Bronchial epithelial cell (primary cell): ENCODE data around the gene RNF14. TPM values are rescaled to one million over a fixed set of nuclear protein-coding genes. Genes with fewer than 3 reads are reported as not detected.

Source experiments
- DNase-seq: peaks from one replicate; pipeline ENCODE4 v3.0.0-alpha.2; 2010; ENCODE audit warnings: low read depth
- FAIRE-seq: peaks from 2 replicates; lab custom pipeline; 2011; peaks lifted over from hg19 to GRCh38; lab: Jason Lieb, UNC
- H3K27me3 ChIP-seq: 2 replicates; pipeline ENCODE4 v1.5.1; 2011; ENCODE audit warnings: low read length; ENCODE audit not compliant: control insufficient read depth, insufficient read depth
- H3K36me3 ChIP-seq: 2 replicates; pipeline ENCODE4 v1.5.1; 2011; ENCODE audit warnings: low read length; ENCODE audit not compliant: control insufficient read depth, insufficient read depth
- H3K4me3 ChIP-seq: 2 replicates; pipeline ENCODE4 v1.5.1; 2011; ENCODE audit warnings: mild to moderate bottlenecking, low read depth, low read length, control low read depth
- CTCF ChIP-seq: IDR thresholded peaks from 2 replicates; pipeline ENCODE4 v1.5.1; 2011; ENCODE audit warnings: mild to moderate bottlenecking, moderate library complexity, low read length, control low read depth, inconsistent platforms; ENCODE audit not compliant: insufficient read depth, severe bottlenecking
- total RNA-seq: library from RNA; depleted of rRNA; stranded (reverse); fragments of >200 nt; gene quantifications from 2 replicates; pipeline ENCODE4 v1.2.1, GENCODE V29; 2014

RNF14 gene
- total RNA-seq, 1 donor from 2014 or later = 49.8 TPM

GRCh38 chr5:141926434-141926833, 42.5 kb upstream of the RNF14 start:
- Histone ChIP-seq H3K27me3 (no peaks in the 10 kb centered on the region), H3K4me3 (no peak overlapping the region), H3K36me3 (peaks cover 34% of the 10 kb centered on the region)
- no peak for FAIRE-seq
- no peak for DNase-seq
- TF ChIP-seq CTCF = no peak

- FAIRE-seq = no peak
- no peak for DNase-seq
- Histone ChIP-seq H3K4me3 (no peak overlapping the region), H3K36me3 (peaks cover 38% of the 10 kb centered on the region), H3K27me3 (no peaks in the 10 kb centered on the region)
- TF ChIP-seq CTCF = no peak
These were observed 40.9 kb upstream of the RNF14 start for GRCh38 chr5:141928051-141928450.

DNA sequence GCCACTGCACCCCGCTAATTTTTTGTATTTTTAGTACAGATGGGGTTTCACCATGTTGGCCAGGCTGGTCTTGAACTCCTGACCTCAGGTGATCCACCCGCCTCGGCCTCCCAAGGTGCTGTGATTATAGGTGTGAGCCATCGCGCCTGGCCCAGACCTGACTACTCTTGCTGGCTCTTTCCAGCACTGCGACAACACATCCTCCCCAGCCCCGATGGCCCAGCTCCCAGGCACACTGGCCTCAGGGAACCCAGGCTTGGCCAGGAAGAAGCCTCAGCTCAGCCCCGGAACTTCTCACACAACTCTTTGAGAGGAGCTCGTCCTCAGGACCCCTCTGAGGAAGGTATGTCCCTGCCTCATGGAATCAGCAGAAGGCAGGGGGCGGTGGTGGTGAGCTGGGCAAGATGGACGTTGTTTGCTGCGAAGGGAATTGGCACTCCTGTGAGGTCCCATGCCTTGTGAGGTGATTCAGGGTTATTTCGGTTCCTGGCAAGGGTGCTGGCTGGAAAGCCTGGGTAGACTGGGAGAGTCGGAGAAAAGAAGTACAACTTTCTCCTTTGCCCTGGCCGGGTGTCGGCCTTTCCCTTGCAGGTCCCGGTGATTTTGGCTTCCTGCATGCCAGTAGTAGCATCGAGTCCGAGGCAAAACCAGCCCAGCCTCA, 39.4 kb upstream of the RNF14 start:
- TF ChIP-seq CTCF = no peak
- Histone ChIP-seq H3K27me3 (no peaks in the 10 kb centered on the region), H3K4me3 (no peak overlapping the region), H3K36me3 (peaks cover 40% of the 10 kb centered on the region)
- no peak for FAIRE-seq
- DNase-seq = no peak

GRCh38 chr5:141931694-141932093, 37.2 kb upstream of the RNF14 start:
- Histone ChIP-seq H3K4me3 (no peak overlapping the region), H3K36me3 (peaks cover 34% of the 10 kb centered on the region), H3K27me3 (no peaks in the 10 kb centered on the region)
- no peak for FAIRE-seq
- DNase-seq = no peak
- no peak for TF ChIP-seq CTCF

DNA sequence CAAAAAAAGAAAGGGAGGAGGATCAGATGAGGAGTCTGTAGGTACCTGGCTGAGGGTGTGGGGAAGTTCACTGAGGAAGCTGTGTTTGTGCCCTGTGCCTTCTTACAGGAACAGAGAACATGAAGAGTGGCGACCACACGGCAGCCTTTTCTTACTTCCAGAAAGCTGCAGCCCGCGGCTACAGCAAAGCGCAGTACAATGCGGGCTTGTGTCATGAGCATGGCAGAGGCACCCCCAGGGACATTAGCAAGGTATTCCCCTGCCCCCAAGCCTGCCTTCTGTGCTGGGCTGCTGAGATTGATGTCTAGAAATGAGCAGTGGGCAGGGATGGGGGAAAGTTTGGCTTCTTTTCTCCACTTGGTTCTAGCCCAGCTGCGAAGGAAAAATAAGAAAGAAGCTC, 35.8 kb upstream of the RNF14 start:
- peaks cover 30% of the 10 kb centered on the region for H3K36me3 ChIP-seq
- FAIRE-seq = no peak
- H3K27me3 ChIP-seq = no peaks in the 10 kb centered on the region
- no peak for TF ChIP-seq CTCF
- no peak for DNase-seq
- H3K4me3 ChIP-seq = no peak overlapping the region
